ENCODE results near the gene SCYGR7.
"Not testable (repeated sequence)": the region's sequence is repeated elsewhere in the genome, so short reads cannot be mapped to it uniquely, and the experiment has no call there.

The SCYGR7 gene
- 0 reads per million in 18 experiments for total RNA-seq

- DNase-seq: no peak
Observed at GRCh38 chr2:227728035-227728434, at the start of gene SCYGR7. TSS of gene SCYGR7 (plus strand) at chr2:227728335. CDS start at chr2:227728335, 0 bp downstream.

- no peak for DNase-seq
Observed at GRCh38 chr2:227684258-227684657, 43.9 kb upstream of the SCYGR7 start.

DNA sequence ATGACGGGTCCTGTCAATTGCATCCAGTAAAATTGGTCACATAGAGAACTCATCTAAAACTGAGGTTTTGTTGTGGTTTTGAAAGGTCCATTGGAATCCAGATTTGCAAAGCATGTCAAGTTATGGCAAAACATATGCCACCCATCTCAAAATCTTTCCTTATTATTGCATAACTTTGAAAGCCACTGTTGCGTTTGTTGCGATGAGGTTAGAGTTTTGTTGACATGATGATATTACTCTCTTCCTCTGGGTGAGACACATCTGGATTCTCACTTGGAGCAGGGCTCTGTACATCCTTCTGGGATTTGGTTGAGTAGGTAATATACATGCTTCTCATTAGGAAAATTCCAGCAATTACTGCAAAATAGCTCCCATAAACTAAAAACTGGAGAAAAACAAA, 40.9 kb upstream of the SCYGR7 start:
- DNase-seq: no peak

GRCh38 chr2:227696990-227697679, 31.0 kb upstream of the SCYGR7 start:
- no peak for DNase-seq

GRCh38 chr2:227701556-227701955, 26.6 kb upstream of the SCYGR7 start:
- DNase-seq: no peak

GRCh38 chr2:227703280-227703732, 24.8 kb upstream of the SCYGR7 start:
- no peak for DNase-seq

GRCh38 chr2:227703961-227704360, 24.2 kb upstream of the SCYGR7 start:
- DNase-seq: no peak

DNA sequence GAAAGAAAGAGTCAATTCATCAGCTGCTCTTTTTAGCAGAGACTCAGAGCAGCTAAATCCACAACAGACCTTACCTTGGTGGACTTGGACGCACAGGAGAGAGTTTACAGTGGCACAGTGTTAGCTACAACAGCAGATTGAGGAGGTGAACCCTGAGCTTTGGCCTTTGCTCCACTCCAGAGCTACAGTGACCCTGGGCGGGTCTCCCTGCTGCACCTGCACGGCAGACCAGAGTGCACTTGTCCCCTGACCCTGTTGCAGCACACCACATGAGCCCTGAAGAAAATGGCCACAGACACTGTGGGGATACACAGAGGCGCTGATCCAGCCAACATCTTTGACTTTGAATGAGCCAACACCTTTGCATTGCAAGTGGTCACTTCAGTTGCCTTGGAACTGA, 21.3 kb upstream of the SCYGR7 start:
- no peak for DNase-seq

- DNase-seq: no peak
Observed at GRCh38 chr2:227707390-227707789, 20.7 kb upstream of the SCYGR7 start.

DNA sequence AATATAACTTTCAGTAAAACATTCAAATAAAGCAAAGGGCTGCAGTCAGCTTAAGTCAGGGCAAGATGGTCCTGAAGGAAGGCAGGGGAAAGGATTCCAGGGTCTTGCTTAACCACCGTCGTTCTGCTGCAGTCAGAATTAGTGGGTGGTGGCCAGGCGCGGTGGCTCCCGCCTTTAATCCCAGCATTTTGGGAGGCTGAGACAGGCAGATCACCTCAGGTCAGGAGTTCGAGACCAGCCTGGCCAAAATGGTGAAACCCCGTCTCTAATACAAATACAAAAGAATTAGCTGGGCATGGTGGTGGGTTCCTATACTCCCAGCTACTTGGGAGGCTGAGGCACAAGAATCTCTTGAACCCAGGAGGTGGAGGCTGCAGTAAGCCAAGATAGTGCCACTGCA, 17.1 kb upstream of the SCYGR7 start:
- DNase-seq: no peak

GRCh38 chr2:227713291-227713690, 14.8 kb upstream of the SCYGR7 start:
- DNase-seq: no peak

DNA sequence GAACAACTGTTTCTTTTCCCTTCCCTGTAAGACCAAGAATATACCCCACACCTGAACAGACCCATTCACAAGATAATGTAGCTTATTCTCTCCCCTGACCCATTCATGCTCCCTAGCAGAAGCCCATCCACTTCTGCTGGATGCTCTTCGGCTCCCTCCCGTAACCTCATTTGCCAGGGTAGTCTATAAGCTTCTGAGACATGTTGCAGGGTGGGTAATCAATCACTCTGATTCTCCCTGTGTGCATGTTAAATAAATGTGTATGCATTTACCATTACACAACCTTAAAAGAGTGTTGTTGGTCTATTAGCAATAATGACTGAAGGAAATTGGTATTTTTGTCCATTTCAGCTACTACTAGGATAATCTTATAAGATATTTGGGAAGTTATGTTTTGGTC, 11.6 kb upstream of the SCYGR7 start:
- no peak for DNase-seq

- DNase-seq: no peak
Observed at GRCh38 chr2:227717687-227718567, 10.2 kb upstream of the SCYGR7 start, which contains the start of gene SLC19A3. TSS of gene SLC19A3 (minus strand) at chr2:227718028. CDS start at chr2:227702318, 15,710 bp downstream.

- DNase-seq: no peak
Observed at GRCh38 chr2:227719641-227720040, 8.5 kb upstream of the SCYGR7 start.

DNA sequence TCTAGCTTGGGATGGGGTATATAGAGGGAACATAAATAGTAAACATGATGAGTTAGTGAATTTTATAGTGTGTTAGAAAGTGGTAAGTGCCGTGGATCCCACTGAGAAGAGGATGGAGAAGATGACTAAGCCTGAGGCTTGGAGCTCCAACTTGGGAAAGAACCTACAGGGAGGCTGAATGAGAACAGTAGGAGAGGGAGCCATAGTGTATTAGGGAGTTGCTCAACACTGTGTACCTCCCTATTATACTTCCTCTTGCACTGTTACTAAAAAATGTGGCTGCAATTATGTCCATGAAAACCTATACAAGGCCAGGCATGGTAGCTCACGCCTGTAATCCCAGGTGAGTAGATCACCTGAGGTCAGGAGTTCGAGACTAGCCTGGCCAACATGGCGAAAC, 7.5 kb upstream of the SCYGR7 start:
- DNase-seq: peak in 1 of 2 donors; percentile 8

GRCh38 chr2:227722821-227723220, 5.3 kb upstream of the SCYGR7 start:
- not testable (repeated sequence) for DNase-seq

DNA sequence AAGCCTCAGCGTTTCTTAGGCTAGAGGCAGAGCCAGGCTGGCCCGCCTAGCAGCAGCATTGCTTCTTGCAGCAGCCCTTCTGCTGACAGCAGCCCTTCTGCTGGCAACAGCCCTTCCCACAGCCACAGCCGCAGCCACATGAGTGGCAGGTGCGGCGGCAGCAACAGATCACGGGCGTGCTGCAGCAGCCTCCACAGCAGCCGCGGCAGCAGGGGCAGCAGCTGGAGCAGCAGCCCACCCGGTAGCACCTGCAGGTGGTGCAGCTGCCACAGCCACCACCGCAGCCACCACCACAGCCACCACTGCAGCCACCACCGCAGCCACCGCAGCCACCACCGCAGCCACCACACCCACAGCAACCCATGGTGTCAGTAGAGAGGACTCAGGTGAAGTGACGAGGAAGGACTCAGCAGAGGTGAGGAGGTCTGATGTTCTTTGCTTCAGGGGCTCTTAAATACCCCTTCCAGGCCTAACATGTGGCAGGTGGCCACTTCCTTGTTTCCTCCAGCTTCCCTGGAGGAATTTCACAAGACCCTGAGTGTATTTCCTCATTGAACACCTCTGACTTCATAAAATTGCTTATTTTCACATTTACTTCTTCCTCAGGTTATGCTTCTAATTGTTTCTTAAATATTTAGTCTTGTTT, 3.6 kb upstream of the SCYGR7 start, which contains the start of gene SCYGR6:
SCYGR6 (minus strand) TSS at position 364 of the 646 bp plus-strand sequence; CDS start at position 364, 0 bp downstream.
- peak in 1 of 2 donors; percentile 8 for DNase-seq

GRCh38 chr2:227739351-227739750, 11.2 kb downstream of the SCYGR7 start:
- DNase-seq: no peak

DNA sequence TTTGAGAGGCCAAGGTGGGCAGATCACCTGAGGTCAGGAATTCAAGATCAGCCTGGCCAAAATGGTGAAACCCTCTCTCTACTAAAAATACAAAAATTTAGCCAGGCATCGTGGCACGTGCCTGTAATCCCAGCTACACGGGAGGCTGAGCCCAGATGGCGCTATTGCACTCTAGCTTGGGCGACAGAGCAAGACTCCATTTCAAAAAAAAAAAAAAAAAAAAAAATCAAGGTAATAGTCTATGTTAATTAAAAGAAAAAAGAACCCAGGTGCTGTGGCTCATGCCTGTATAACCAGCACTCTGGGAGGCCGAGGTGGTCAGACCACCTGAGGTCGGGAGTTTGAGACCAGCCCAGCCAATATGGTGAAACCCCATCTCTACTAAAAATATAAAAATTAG, 12.6 kb downstream of the SCYGR7 start:
- DNase-seq: not testable (repeated sequence)

- no peak for DNase-seq
Observed at GRCh38 chr2:227745594-227745993, 17.5 kb downstream of the SCYGR7 start, which contains the start of gene SCYGR8. TSS of gene SCYGR8 (plus strand) at chr2:227745894. CDS start at chr2:227745894, 0 bp downstream.

DNA sequence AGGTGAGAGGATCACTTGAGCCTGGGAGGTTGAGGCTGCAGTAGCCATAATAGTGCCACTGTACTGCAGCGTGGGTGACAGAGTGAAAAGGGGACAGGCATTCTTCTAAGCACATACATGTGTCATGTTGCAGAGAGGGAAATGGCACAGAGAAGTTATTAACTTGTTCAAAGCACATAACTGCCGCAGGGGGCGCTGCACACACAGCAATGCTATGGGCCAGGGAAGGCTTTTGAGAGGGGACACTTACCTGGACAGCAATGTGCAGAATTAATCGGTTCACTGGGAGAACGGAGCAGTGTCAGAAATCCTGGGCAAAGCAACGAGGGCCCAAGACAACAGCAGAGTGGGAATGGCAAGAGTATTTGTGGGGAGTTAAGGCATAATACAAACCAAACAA, 19.9 kb downstream of the SCYGR7 start:
- no peak for DNase-seq

DNA sequence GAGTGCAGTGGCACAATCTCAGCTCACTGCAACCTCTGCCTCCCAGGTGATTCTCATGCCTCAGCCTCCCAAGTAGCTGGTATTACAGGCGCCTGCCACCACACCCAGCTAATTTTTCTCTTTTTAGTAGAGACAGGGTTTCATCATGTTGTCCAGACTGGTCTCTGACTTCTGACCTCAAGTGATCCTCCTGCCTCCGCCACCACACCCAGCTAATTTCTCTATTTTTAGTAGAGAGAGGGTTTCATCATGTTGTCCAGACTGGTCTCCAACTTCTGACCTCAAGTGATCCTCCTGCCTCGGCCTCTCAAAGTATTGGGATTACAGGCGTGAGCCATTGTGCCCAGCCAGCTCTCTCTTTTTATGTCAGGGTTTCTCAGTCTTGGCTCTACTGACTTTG, 28.1 kb downstream of the SCYGR7 start:
- DNase-seq: peak in 1 of 2 donors; percentile 19

Data from inflammatory macrophage (primary cell).